Ovary (tissue), 3 donors: ENCODE measurements around the gene TUBB3.

Experiments
- CTCF ChIP-seq, 3 donors: fragments of 450-650 bp in 2 of 3; fragments of 200-600 bp in 1 of 3; IDR thresholded peaks; one replicate each; pipeline versions ENCODE4 v1.5.1 to v1.8.0; 2016 to 2022; ENCODE audit warnings: antibody characterized with exemption in 3 of 3, mild to moderate bottlenecking in 1 of 3
- EP300 ChIP-seq: sonication (generic); formaldehyde crosslinking; IDR thresholded peaks from one replicate; pipeline ENCODE4 v1.6.1; 2017; ENCODE audit warnings: antibody characterized with exemption
- POLR2A ChIP-seq: fragments of 450-650 bp; IDR thresholded peaks from one replicate; pipeline ENCODE4 v1.6.1; 2017; ENCODE audit warnings: antibody characterized with exemption, mild to moderate bottlenecking, moderate library complexity
- donor health status: DM: no; HTN: no; CAD: no.

DNA sequence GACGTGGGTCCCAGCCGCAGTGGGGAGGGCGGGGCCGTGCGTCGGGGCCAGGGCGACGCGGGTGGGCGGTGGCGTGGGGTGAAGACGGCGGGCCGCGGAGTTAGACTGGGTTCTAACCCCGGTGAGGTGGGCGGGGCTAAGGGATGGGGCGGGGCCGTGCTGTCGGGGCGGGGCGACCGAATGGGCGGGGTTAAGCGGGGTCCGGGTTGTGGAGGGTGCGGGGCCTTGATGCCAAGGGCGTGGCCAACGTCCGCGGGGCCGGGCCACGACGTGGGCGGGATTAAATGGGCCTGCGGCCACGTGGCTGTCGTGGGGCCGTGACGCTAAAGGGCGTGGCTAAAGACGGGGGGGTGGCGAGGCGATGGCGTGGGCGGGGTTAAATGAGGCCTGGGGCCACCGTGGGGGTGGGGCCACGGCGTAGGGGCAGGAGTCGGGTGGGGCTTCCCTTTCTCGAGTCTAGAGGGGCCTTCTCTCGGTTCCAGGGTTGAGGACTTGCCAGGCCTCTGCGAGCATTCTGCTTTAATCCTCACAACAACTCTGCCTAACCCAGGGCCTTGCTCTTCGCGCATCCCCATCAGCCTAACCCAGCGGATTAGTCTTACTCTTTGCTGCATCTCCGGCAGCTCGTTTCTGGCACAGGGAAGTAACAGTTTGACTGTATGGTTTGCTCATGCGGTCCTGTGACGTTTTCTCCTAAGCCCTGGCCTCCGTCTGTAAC is 49.0 kb upstream of the TUBB3 start:
- TF ChIP-seq CTCF (IDR thresholded peaks at IDR 0.05) (no peak), POLR2A (no peak), EP300 (no peak)
